Panc1 (cell line): Measurements from ENCODE around the gene TGM6.

ENCODE experiments used
- POLR2AphosphoS5 ChIP-seq: IDR thresholded peaks from 2 replicates; pipeline ENCODE4 v1.6.1; 2012; ENCODE audit warnings: mild to moderate bottlenecking, low read depth, low read length, moderate library complexity
- TF ChIP-seq, protein P1 (sequence below): fragments of 450-650 bp; IDR thresholded peaks from 2 replicates; pipeline ENCODE4 v1.5.1; 2017; ENCODE audit warnings: mild to moderate bottlenecking

DNA sequence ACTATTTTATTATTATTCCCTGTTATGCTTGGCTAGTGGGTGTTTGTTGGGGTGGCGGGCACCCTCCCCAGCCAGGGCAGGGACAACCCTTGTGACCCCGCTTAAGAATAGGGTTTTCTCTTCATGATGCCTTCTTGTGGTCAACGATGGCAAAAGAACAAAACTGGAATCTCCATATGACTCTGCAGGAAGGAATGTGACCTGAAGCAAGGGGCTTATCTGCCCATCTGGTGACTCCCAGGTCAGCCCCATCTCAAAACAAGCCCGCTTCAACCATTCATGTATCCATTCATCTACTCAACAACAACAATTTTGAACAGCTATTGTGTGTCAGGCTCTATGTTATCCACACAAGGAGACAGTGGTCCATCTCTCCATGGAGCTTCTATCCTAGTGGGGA lies 30.9 kb upstream of the TGM6 start:
- TF ChIP-seq, protein P1, sequence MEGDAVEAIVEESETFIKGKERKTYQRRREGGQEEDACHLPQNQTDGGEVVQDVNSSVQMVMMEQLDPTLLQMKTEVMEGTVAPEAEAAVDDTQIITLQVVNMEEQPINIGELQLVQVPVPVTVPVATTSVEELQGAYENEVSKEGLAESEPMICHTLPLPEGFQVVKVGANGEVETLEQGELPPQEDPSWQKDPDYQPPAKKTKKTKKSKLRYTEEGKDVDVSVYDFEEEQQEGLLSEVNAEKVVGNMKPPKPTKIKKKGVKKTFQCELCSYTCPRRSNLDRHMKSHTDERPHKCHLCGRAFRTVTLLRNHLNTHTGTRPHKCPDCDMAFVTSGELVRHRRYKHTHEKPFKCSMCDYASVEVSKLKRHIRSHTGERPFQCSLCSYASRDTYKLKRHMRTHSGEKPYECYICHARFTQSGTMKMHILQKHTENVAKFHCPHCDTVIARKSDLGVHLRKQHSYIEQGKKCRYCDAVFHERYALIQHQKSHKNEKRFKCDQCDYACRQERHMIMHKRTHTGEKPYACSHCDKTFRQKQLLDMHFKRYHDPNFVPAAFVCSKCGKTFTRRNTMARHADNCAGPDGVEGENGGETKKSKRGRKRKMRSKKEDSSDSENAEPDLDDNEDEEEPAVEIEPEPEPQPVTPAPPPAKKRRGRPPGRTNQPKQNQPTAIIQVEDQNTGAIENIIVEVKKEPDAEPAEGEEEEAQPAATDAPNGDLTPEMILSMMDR, result no peak
- TF ChIP-seq POLR2AphosphoS5, result no peak
